HG03457 (cell line): ENCODE data around the gene ULK3.
"Not testable (repeated sequence)": the region's sequence is repeated elsewhere in the genome, so short reads cannot be mapped to it uniquely, and the experiment has no call there.

ENCODE experiments used
- ATAC-seq: cut with Tn5 transposase; IDR thresholded peaks from one replicate; pipeline ENCODE4 v1.9.1; 2021; ENCODE audit warnings: moderate number of reproducible peaks; ENCODE audit not compliant: unreplicated experiment

Gene ULK3

GRCh38 chr15:74842581-74843444 lies at the start of gene ULK3:
ULK3 (minus strand) TSS chr15:74843156; CDS start chr15:74843105, 51 bp downstream.
- ATAC-seq = peak; percentile 60

DNA sequence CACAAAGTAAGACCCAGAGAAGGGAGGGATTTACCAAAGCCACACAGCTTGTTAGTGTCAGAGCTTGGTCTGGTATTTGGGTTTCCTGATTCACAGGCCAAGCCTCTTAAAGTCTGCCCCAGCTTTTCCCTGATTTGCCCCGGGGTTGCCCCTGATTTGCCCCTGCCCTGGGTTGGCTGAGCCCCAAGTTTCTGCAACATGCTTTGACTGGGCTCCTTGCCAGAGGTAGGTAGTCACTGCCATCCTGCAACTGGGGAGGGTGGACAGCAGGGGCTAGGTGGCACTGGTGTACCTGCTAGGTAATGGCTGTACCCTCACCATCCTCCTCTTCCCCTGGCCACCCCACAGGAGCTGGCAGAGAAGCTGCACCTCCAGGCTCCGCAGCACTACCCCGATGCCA lies 49.4 kb upstream of the ULK3 start:
- no peak for ATAC-seq

DNA sequence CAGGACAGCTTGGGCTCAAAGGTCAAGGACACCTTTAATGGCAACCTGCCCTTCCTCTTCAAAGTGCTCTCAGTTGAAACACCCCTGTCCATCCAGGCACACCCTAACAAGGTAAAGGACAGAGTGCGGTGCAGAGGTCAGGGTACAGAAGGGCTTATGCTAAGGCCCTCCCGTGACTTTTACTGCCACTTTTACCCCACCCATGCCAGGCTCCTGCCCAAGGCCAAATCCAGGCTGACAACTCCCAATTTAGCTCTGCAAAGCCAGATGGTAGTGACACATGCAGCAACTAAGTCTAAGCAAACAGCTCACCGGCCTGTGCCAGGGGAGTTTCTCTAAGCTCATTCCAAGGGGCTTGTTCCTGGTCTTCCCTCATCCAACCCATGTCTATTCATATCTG lies 48.5 kb upstream of the ULK3 start:
- ATAC-seq = no peak

GRCh38 chr15:74890665-74890960 lies 47.7 kb upstream of the ULK3 start:
- no peak for ATAC-seq

DNA sequence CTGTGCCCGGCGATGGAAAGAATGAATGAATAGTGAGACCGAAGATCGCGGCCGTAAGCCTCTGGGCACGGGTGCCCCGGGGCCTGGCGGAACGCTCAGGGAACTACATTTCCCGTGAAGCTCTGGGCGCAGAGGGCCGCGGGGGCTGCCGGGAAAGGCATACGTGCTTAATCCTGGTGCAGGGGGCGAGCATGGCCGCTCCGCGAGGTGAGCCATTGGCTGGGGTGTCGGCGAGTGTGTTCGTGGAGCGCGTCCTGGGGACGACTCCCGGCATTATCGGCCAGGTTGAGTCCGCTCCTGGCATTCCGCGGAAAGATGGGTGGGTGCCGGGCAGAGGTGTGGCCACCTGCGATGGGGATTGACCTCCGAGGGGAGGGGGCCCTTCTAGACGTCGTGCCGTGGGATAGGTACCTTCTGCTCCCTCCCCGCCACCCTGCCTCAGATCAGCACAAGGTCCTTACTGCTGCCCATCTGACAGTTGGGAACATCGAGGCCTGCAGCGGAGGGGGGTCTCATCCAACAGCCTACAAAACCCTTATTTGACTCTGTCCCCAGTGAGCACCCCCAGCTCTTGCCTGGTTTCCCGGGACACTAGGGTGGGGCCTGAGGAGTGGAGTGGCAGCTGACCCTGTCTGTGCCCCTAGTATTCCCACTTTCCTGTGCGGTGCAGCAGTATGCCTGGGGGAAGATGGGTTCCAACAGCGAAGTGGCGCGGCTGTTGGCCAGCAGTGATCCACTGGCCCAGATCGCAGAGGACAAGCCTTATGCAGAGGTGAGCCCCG lies 47.1 kb upstream of the ULK3 start, which contains the start of gene MPI:
TSS of gene MPI (plus strand) at position 160 of the 782 bp plus-strand sequence. CDS start at position 192, 32 bp downstream.
- peak; percentile 70 for ATAC-seq

- no peak for ATAC-seq
These were observed 46.5 kb upstream of the ULK3 start for GRCh38 chr15:74889390-74889882.

GRCh38 chr15:74888716-74889115 lies 45.8 kb upstream of the ULK3 start:
- no peak for ATAC-seq

GRCh38 chr15:74887537-74888193 lies 44.7 kb upstream of the ULK3 start:
- ATAC-seq = not testable (repeated sequence)

- no peak for ATAC-seq
These were observed 42.5 kb upstream of the ULK3 start for GRCh38 chr15:74885461-74885860.

- ATAC-seq = no peak
These were observed 41.7 kb upstream of the ULK3 start for GRCh38 chr15:74884428-74885223.

GRCh38 chr15:74882528-74882927 lies 39.6 kb upstream of the ULK3 start:
- no peak for ATAC-seq

- ATAC-seq = no peak
These were observed 35.3 kb upstream of the ULK3 start for GRCh38 chr15:74878273-74878672.

- ATAC-seq = no peak
These were observed 30.9 kb upstream of the ULK3 start for GRCh38 chr15:74873756-74874424.

DNA sequence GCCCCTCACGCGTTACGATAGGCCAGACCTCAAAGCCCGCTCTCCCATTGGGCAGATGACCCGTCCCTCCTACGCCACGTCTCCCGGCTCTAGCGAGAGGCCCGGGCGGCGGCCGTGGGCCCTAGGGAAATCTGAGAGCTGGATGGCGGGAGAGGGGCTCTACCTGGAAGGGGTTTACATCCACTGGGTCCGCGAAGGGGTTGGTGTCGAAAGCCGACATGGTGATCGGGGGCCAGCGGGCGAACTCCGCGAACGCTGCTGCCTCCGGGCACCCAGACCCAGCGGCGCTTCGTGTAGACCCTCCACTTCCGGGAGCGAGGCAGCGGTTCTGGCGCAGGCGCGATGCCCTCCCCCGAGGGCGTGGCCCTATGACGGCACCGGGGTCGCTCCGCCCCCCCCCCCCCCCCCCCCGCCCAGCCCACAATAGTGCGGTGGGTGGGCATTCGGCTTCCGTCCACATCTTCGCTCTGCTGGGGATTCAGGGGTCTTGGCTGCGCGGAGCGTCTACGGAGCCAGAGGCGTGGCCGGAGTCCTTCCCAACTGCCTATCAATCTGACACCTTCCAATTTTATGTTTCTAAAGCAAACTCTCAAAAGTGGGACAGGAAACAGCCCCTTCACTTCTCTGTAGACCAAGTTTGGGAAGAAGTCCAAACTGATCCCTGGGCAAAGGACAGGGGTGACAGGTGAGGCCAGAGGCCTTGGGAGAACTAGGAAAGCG lies 30.2 kb upstream of the ULK3 start, which contains the start of gene SCAMP2:
TSS of gene SCAMP2 (minus strand) at position 330 of the 720 bp plus-strand sequence. CDS start at position 220, 110 bp downstream.
- ATAC-seq = peak; percentile 71

DNA sequence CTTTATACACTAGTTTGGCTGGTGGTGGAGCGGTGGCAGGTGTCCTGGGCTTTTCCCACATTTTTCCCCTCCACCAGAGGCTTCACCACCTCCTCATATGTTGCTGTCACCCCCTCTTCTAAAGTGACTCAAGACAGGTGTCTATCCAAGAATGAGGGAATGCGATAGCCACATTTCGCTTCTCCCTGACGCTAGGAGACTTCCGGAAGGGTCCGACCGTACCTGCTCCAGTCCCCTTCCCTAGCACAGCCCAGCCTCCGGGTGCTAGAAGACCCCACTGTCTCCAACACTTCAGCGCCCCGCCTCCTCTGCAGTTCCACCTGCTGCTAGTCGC lies 29.7 kb upstream of the ULK3 start:
- ATAC-seq = no peak

GRCh38 chr15:74870436-74871215 lies 27.7 kb upstream of the ULK3 start:
- ATAC-seq = no peak

GRCh38 chr15:74869726-74870407 lies 26.9 kb upstream of the ULK3 start:
- ATAC-seq = peak; percentile 39

DNA sequence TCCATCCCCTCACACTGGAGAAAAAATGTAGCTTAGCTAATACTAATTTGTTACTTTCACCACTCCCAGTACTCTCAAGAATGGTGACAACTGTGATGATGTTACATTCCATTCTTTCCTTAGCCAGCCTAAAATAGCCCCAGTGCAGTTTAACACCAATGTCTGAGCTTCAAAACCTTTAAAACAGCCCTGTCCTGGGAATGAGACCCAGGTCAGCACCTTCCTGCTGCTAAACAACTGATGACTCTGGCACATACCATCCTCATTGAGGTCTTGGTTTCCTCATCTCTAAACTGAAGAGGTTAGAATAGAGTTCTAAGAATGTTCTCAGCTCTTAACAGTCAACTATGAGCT lies 26.4 kb upstream of the ULK3 start:
- ATAC-seq = no peak
